Gastroesophageal sphincter (tissue), 3 donors: ENCODE results near the gene TM9SF3.

Experiments
- EP300 ChIP-seq: sonication (generic); formaldehyde crosslinking; IDR thresholded peaks from one replicate; pipeline ENCODE4 v1.6.1; 2017; ENCODE audit warnings: antibody characterized with exemption, mild to moderate bottlenecking
- POLR2AphosphoS5 ChIP-seq: sonication (generic); formaldehyde crosslinking; IDR thresholded peaks from one replicate; pipeline ENCODE4 v1.6.1; 2017; ENCODE audit warnings: antibody characterized with exemption
- TF ChIP-seq, protein P1 (sequence below), 4 experiments: fragments of 200-600 bp in 2 of 4; fragments of 450-650 bp in 2 of 4; sonication (generic) in 1 of 4; IDR thresholded peaks; one replicate each; pipeline ENCODE4 v1.5.1; 2017 to 2019; ENCODE audit warnings: antibody characterized with exemption in 4 of 4, mild to moderate bottlenecking in 2 of 4, moderate library complexity in 2 of 4

- TF ChIP-seq EP300: no peak
- TF ChIP-seq POLR2AphosphoS5: no peak
- TF ChIP-seq, protein P1, sequence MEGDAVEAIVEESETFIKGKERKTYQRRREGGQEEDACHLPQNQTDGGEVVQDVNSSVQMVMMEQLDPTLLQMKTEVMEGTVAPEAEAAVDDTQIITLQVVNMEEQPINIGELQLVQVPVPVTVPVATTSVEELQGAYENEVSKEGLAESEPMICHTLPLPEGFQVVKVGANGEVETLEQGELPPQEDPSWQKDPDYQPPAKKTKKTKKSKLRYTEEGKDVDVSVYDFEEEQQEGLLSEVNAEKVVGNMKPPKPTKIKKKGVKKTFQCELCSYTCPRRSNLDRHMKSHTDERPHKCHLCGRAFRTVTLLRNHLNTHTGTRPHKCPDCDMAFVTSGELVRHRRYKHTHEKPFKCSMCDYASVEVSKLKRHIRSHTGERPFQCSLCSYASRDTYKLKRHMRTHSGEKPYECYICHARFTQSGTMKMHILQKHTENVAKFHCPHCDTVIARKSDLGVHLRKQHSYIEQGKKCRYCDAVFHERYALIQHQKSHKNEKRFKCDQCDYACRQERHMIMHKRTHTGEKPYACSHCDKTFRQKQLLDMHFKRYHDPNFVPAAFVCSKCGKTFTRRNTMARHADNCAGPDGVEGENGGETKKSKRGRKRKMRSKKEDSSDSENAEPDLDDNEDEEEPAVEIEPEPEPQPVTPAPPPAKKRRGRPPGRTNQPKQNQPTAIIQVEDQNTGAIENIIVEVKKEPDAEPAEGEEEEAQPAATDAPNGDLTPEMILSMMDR (IDR thresholded peaks at IDR 0.05): no peak
Measured at GRCh38 chr10:96596422-96597407, 9.9 kb upstream of the TM9SF3 start.
